Measurements from ENCODE around the gene FYB1. TPM values are rescaled to one million over a fixed set of nuclear protein-coding genes. Genes with fewer than 3 reads are reported as not detected.

FYB1 gene
- total RNA-seq, 2 experiments from 2014 or later = 0.16 TPM; not detected in 1

DNA sequence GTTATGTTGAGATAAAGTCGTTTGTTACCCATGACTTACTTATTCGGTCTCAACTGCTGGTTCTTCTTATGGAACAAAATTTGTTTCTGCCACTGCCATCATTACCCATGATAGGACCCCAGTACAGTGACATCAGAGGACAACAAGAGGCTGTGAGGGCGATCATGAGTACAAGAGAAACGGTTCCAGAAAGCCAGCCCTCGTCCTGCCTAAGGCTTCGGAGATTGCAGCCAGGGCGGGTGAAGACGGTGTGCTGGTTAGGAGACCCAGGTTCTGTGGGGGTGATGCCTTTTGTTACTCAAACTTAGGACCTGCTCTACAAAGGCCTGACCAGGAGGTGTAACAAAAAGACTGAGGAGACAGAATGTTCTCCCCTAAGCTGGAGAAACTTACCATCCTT lies 10.9 kb downstream of the FYB1 start:
- no peaks in the 10 kb centered on the region for H3K79me2 ChIP-seq (ENCODE audit: insufficient read depth, low read depth, low read length)
- DNase-seq (ENCODE audit: low spot score) = no peak
- BruUV-seq (replicated peaks) = no TSS peak
- no peaks in the 10 kb centered on the region for H3K9me2 ChIP-seq (ENCODE audit: insufficient read depth, low read length)
- no peaks in the 10 kb centered on the region for H3K9me3 ChIP-seq (ENCODE audit: low read length)
- H3K36me3 ChIP-seq (ENCODE audit: insufficient read depth, low read length) = no peaks in the 10 kb centered on the region
- H3K27ac ChIP-seq (ENCODE audit: low read depth, low read length, poor library complexity, severe bottlenecking) = no peak overlapping the region
- H3K4me3 ChIP-seq (ENCODE audit: low read depth, low read length, poor library complexity, severe bottlenecking) = no peak overlapping the region
- H2AFZ ChIP-seq (ENCODE audit: low read length) = no peak overlapping the region
- no peak overlapping the region for H3K4me2 ChIP-seq (ENCODE audit: low read length)
- TF ChIP-seq, protein P1, sequence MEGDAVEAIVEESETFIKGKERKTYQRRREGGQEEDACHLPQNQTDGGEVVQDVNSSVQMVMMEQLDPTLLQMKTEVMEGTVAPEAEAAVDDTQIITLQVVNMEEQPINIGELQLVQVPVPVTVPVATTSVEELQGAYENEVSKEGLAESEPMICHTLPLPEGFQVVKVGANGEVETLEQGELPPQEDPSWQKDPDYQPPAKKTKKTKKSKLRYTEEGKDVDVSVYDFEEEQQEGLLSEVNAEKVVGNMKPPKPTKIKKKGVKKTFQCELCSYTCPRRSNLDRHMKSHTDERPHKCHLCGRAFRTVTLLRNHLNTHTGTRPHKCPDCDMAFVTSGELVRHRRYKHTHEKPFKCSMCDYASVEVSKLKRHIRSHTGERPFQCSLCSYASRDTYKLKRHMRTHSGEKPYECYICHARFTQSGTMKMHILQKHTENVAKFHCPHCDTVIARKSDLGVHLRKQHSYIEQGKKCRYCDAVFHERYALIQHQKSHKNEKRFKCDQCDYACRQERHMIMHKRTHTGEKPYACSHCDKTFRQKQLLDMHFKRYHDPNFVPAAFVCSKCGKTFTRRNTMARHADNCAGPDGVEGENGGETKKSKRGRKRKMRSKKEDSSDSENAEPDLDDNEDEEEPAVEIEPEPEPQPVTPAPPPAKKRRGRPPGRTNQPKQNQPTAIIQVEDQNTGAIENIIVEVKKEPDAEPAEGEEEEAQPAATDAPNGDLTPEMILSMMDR (conservative IDR thresholded peaks at IDR 0.05; ENCODE audit: low read length) = no peak
- no peak for TF ChIP-seq EZH2phosphoT487 (IDR thresholded peaks at IDR 0.05; ENCODE audit: borderline replicate concordance, low read depth, low read length)
- no peaks in the 10 kb centered on the region for H3K4me1 ChIP-seq (ENCODE audit: insufficient read depth, low read length, poor library complexity, severe bottlenecking)
- POLR2A ChIA-PET = no interaction called here
- intact Hi-C loops (cut with micrococcal nuclease; ENCODE audit: unreplicated experiment) = no loop called here
- CTCF ChIA-PET (ENCODE audit: unreplicated experiment) = no interaction called here
- no peaks in the 10 kb centered on the region for H4K20me1 ChIP-seq (ENCODE audit: insufficient read depth, low read length)

GRCh38 chr5:39207345-39208045 lies 11.9 kb downstream of the FYB1 start:
- ChIA-PET POLR2A (interaction anchor here (0.6 kb wide), 1 partner anchor 10 kb away, joined by 3 read pairs; no protein-coding TSS in a partner anchor), CTCF (ENCODE audit: unreplicated experiment) (no interaction called here)
- no peaks in the 10 kb centered on the region for H3K79me2 ChIP-seq (ENCODE audit: insufficient read depth, low read depth, low read length)
- no peak overlapping the region for H3K27ac ChIP-seq (ENCODE audit: low read depth, low read length, poor library complexity, severe bottlenecking)
- no peaks in the 10 kb centered on the region for H3K4me1 ChIP-seq (ENCODE audit: insufficient read depth, low read length, poor library complexity, severe bottlenecking)
- TF ChIP-seq, protein P1 (conservative IDR thresholded peaks at IDR 0.05; ENCODE audit: low read length) = no peak
- no peak for TF ChIP-seq EZH2phosphoT487 (IDR thresholded peaks at IDR 0.05; ENCODE audit: borderline replicate concordance, low read depth, low read length)
- DNase-seq (ENCODE audit: low spot score) = no peak
- H2AFZ ChIP-seq (ENCODE audit: low read length) = no peak overlapping the region
- no peaks in the 10 kb centered on the region for H3K9me3 ChIP-seq (ENCODE audit: low read length)
- H3K4me3 ChIP-seq (ENCODE audit: low read depth, low read length, poor library complexity, severe bottlenecking) = no peak overlapping the region
- no peaks in the 10 kb centered on the region for H3K9me2 ChIP-seq (ENCODE audit: insufficient read depth, low read length)
- intact Hi-C loops (cut with micrococcal nuclease; ENCODE audit: unreplicated experiment) = no loop called here
- no TSS peak for BruUV-seq (replicated peaks)
- no peaks in the 10 kb centered on the region for H4K20me1 ChIP-seq (ENCODE audit: insufficient read depth, low read length)
- H3K4me2 ChIP-seq (ENCODE audit: low read length) = no peak overlapping the region
- no peaks in the 10 kb centered on the region for H3K36me3 ChIP-seq (ENCODE audit: insufficient read depth, low read length)

DNA sequence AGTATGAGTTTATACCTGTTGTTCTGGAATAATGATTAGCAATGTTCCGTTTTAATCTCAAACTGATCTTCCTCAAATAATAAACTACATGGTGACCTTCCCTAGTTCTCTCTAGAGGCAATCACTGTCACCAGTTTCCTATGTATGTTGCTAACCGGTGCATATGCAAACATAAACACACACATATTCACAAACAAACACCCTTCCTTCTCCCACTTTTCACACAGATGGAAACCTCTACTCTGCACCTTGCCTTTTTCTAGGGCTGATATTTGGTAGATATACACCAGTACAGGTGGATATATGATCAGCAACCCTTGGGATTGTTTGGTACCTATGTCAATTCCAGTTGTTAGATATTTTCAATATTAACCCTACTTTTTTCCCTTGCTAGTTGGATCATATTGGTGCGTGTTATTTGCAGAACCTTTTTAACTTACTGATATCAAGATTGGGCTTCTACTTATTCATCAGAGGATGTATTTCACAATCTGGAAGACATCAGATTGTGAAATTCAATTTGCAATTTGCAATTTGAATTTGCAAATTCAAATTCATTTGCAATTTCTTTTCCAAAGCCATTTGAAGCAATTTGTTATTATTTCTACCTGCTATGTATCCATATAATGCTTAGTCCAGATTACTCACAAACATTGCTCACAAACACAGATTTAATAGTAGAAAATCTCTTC lies 12.6 kb downstream of the FYB1 start:
- no peaks in the 10 kb centered on the region for H3K9me2 ChIP-seq (ENCODE audit: insufficient read depth, low read length)
- H2AFZ ChIP-seq (ENCODE audit: low read length) = no peak overlapping the region
- no TSS peak for BruUV-seq (replicated peaks)
- DNase-seq (ENCODE audit: low spot score) = no peak
- intact Hi-C loops (cut with micrococcal nuclease; ENCODE audit: unreplicated experiment) = no loop called here
- no peaks in the 10 kb centered on the region for H3K79me2 ChIP-seq (ENCODE audit: insufficient read depth, low read depth, low read length)
- H3K36me3 ChIP-seq (ENCODE audit: insufficient read depth, low read length) = no peaks in the 10 kb centered on the region
- H3K27ac ChIP-seq (ENCODE audit: low read depth, low read length, poor library complexity, severe bottlenecking) = no peak overlapping the region
- H3K9me3 ChIP-seq (ENCODE audit: low read length) = no peaks in the 10 kb centered on the region
- TF ChIP-seq EZH2phosphoT487 (IDR thresholded peaks at IDR 0.05; ENCODE audit: borderline replicate concordance, low read depth, low read length) = no peak
- TF ChIP-seq, protein P1 (conservative IDR thresholded peaks at IDR 0.05; ENCODE audit: low read length) = no peak
- no peaks in the 10 kb centered on the region for H4K20me1 ChIP-seq (ENCODE audit: insufficient read depth, low read length)
- no peak overlapping the region for H3K4me3 ChIP-seq (ENCODE audit: low read depth, low read length, poor library complexity, severe bottlenecking)
- ChIA-PET POLR2A (no interaction called here), CTCF (ENCODE audit: unreplicated experiment) (no interaction called here)
- H3K4me1 ChIP-seq (ENCODE audit: insufficient read depth, low read length, poor library complexity, severe bottlenecking) = no peaks in the 10 kb centered on the region
- no peak overlapping the region for H3K4me2 ChIP-seq (ENCODE audit: low read length)
